Measurements from ENCODE around the gene TMC2.

The TMC2 gene

DNA sequence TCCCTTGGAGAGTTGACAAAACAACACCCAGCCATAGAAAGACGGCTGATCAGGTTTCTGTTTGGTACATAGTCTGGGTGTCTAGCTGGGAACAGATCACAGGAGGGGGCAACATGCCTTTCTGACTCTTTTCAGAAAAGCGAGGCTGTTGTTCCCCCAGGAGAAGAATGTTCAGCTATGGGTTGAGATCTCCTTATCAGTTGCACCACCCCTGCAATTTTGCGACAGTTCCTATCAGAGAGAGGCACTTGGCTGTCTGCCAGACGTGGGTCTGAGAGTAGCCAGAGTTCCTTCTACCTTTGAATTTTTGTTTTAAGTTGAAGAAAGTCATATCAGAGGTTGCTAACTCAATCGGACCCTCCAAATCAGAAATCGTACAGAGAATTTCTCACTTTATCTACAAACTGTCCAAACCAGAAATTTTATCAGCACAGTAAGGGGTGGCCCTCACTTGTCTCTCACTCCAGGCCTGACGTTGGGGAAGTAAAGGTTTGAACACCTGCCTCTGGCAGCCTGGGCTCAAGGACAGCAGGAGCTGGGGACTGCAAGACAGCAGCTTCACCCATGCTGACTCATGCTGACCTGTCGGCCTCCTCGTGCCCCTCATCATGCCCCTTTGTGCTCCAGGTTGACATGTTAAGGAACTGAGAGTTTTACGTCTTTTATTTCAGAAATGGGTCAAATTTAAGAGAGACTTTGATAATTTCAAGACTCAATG is 42.3 kb downstream of the TMC2 start:
- H3K9me3 Mint-ChIP-seq = no peaks in the 10 kb centered on the region
- H3K27ac Mint-ChIP-seq = no peak overlapping the region
- H3K27me3 Mint-ChIP-seq = peaks cover 44% of the 10 kb centered on the region
- H3K4me3 Mint-ChIP-seq = no peak overlapping the region
- intact Hi-C loops (cut with micrococcal nuclease) = no loop called here
- peaks cover 4% of the 10 kb centered on the region for H3K4me1 Mint-ChIP-seq (ENCODE audit: low read depth)
- H3K36me3 Mint-ChIP-seq (ENCODE audit: low read depth) = no peaks in the 10 kb centered on the region

DNA sequence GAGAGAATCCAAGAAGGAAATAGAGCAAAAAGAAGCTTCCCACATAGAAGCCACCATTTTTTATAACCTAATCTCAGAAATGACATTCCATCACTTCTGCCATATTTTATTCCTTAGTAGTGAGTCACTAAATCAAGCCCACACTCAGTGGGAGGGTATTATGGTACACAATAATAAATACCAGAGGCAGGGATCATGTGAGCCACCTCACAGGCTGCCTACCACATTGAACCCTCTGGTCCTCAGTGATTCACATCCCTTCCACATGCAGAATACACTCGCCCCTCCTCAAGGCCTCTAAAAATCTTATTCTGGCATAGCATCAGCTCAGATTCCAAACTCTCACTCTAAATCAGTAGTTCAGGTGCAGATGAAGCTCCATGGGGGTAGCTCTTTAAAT is 49.4 kb downstream of the TMC2 start:
- intact Hi-C loops (cut with micrococcal nuclease) = no loop called here
- H3K27ac Mint-ChIP-seq = no peak overlapping the region
- H3K27me3 Mint-ChIP-seq = peaks cover 29% of the 10 kb centered on the region
- no peaks in the 10 kb centered on the region for H3K36me3 Mint-ChIP-seq (ENCODE audit: low read depth)
- H3K4me3 Mint-ChIP-seq = no peak overlapping the region
- H3K4me1 Mint-ChIP-seq (ENCODE audit: low read depth) = no peaks in the 10 kb centered on the region
- H3K9me3 Mint-ChIP-seq = no peaks in the 10 kb centered on the region

DNA sequence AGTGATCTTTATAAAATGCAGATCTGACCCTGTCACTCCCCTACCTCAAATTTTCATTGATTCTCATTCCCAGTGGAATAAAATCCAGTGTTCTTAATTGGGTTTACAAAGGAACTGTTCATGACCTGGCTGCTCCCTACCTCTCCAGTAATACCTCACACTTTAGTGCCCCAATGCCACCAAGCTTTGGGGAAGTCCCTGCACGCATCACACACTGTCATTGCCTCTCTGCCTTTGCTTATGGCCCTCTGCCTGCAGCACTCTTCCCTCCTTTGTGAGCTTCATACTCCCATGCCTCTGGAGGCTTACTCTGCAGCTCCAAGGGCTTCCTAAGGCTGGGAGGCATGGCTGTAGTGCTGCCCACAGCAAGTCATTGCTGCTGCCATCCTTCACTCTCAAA is 57.4 kb downstream of the TMC2 start:
- Mint-ChIP-seq H3K27me3 (peaks cover 36% of the 10 kb centered on the region), H3K9me3 (no peaks in the 10 kb centered on the region), H3K4me3 (no peak overlapping the region), H3K27ac (no peak overlapping the region), H3K4me1 (ENCODE audit: low read depth) (no peaks in the 10 kb centered on the region), H3K36me3 (ENCODE audit: low read depth) (no peaks in the 10 kb centered on the region)
- intact Hi-C loops (cut with micrococcal nuclease) = no loop called here

DNA sequence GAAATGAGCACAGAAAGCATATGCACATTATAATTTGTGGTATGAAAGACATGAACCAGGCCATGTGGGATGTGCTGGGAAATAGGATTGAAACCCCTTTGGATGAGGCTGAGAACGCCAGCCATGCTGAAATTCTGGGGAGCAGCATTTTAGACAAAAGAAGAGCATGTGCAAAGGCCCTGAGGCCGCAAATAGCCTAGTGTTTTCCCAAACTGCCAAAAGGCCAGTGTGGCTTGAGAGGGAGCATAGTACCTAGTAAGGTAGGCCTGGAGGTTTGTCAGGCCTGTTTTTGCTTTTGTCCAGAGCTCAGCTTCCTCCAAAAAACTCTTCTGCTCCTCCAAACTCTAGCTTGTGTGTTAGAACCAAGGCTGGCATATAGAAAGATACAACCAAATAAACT is 58.7 kb downstream of the TMC2 start:
- no peak overlapping the region for H3K27ac Mint-ChIP-seq
- H3K36me3 Mint-ChIP-seq (ENCODE audit: low read depth) = no peaks in the 10 kb centered on the region
- H3K9me3 Mint-ChIP-seq = no peaks in the 10 kb centered on the region
- H3K27me3 Mint-ChIP-seq = peaks cover 34% of the 10 kb centered on the region
- intact Hi-C loops (cut with micrococcal nuclease) = no loop called here
- H3K4me1 Mint-ChIP-seq (ENCODE audit: low read depth) = no peaks in the 10 kb centered on the region
- no peak overlapping the region for H3K4me3 Mint-ChIP-seq

DNA sequence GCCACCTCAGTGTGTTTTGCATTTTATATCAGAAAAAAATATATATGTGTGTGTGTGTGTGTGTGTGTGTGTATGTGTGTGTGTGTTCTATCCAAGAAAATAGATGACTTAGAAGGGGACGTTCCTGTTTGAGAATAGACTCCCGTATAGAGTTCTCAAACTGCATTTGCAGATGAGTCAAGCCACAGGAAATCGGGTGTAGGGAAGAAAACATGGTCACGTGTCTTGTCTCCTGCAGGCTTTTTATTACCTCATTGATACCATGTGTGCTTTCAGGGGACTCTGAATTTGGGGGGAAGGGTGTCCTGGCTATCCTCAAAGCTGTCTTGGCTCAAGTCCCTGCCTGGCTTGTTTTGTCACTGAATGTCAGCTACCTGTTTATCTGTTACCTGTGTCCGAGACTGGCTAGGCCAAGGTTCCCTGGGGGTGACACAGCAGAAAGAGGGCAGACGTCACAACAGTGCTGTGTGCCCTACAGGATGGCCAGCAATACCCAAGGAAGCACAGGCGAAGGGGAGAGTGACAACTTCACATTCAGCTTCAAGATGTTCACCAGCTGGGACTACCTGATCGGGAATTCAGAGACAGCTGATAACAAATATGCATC is 60.4 kb downstream of the TMC2 start:
- no peaks in the 10 kb centered on the region for H3K9me3 Mint-ChIP-seq
- H3K27me3 Mint-ChIP-seq = peaks cover 32% of the 10 kb centered on the region
- intact Hi-C loops (cut with micrococcal nuclease) = no loop called here
- no peaks in the 10 kb centered on the region for H3K36me3 Mint-ChIP-seq (ENCODE audit: low read depth)
- H3K27ac Mint-ChIP-seq = no peak overlapping the region
- H3K4me1 Mint-ChIP-seq (ENCODE audit: low read depth) = no peaks in the 10 kb centered on the region
- H3K4me3 Mint-ChIP-seq = no peak overlapping the region

DNA sequence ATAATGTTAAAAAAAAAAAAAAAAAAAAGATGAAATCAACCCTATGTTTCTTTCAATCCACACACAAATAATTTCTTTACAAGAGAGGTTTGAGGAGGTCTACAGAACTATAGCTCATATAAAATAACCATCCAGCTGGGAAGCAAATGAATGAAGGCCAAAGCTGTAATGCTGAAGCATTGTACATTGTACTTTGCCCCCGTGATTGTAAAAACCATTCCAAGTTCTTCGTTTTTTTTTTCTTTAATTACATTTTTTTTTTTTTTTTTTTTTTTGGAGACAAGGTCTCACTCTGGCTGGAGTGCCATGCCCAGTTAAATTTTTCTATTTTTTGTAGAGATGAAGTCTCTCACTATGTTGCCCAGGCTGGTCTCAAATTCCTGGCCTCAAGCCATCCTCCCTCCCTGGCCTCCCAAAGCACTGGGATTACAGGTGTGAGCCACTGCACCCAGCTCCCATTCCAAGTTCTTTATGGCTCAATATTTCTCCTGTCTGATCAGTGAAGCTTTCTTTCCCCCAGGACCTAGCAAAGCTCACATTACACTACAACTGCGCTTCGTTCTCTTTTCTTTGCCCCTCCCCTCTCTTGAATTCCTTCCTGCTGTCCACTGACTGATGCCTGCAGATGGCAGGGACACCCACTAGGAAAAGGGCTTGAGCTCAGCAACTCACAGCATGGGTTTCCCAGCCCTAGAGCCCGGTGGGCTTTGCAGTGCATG is 63.1 kb downstream of the TMC2 start:
- no peak overlapping the region for H3K4me3 Mint-ChIP-seq
- no peaks in the 10 kb centered on the region for H3K4me1 Mint-ChIP-seq (ENCODE audit: low read depth)
- no peak overlapping the region for H3K27ac Mint-ChIP-seq
- H3K27me3 Mint-ChIP-seq = peaks cover 26% of the 10 kb centered on the region
- H3K9me3 Mint-ChIP-seq = no peaks in the 10 kb centered on the region
- no peaks in the 10 kb centered on the region for H3K36me3 Mint-ChIP-seq (ENCODE audit: low read depth)
- intact Hi-C loops (cut with micrococcal nuclease) = no loop called here

DNA sequence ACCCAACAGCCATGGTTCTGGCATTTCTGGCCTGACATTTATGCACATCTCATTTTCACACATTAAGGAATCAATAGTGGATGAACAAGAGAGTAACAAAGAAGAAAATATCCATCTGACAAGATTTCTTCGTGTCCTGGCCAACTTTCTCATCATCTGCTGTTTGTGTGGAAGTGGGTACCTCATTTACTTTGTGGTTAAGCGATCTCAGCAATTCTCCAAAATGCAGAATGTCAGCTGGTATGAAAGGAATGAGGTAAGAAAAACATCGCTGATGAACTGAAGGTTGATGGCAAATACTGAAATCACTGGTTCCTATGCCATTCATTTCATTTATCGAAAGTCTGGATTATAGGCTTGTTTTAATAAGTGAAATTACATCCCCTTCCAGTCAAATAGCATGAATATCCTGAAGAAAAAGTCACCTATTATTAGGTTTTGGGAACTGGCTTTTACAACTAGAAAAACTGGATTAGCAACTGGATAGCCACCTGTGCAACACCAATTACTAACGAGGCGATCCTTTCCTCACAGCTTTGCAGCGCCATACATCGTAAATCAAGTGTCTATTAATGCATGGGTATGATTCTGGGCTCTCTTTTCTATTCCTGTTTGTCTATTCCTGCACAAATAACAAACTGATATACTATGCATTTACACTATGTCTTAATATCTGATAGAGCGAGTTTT is 65.8 kb downstream of the TMC2 start:
- peaks cover 20% of the 10 kb centered on the region for H3K9me3 Mint-ChIP-seq
- intact Hi-C loops (cut with micrococcal nuclease) = no loop called here
- H3K36me3 Mint-ChIP-seq (ENCODE audit: low read depth) = no peaks in the 10 kb centered on the region
- peaks cover 18% of the 10 kb centered on the region for H3K27me3 Mint-ChIP-seq
- H3K27ac Mint-ChIP-seq = no peak overlapping the region
- no peak overlapping the region for H3K4me3 Mint-ChIP-seq
- no peaks in the 10 kb centered on the region for H3K4me1 Mint-ChIP-seq (ENCODE audit: low read depth)

DNA sequence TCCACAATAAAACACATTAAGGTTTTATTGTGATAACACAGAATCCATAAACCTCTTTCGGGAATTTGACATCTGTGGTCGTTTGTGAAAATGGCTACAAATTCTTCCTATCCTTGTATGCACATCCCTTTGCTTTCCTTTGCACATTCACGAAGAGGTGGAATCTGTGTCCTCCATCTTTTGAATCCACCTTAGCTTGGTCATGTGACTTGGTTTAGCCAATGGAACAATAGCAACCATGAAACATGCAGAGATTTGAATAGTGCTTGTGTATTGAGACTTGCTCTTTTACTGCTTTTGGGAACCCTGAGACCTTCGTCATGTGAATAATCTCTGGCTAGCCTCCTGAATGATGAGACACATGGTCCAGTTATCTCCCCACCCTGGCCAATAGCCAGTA is 66.4 kb downstream of the TMC2 start:
- Mint-ChIP-seq H3K9me3 (peaks cover 26% of the 10 kb centered on the region), H3K27me3 (peaks cover 20% of the 10 kb centered on the region), H3K27ac (no peak overlapping the region), H3K36me3 (ENCODE audit: low read depth) (no peaks in the 10 kb centered on the region), H3K4me1 (ENCODE audit: low read depth) (no peaks in the 10 kb centered on the region), H3K4me3 (no peak overlapping the region)
- intact Hi-C loops (cut with micrococcal nuclease) = no loop called here

DNA sequence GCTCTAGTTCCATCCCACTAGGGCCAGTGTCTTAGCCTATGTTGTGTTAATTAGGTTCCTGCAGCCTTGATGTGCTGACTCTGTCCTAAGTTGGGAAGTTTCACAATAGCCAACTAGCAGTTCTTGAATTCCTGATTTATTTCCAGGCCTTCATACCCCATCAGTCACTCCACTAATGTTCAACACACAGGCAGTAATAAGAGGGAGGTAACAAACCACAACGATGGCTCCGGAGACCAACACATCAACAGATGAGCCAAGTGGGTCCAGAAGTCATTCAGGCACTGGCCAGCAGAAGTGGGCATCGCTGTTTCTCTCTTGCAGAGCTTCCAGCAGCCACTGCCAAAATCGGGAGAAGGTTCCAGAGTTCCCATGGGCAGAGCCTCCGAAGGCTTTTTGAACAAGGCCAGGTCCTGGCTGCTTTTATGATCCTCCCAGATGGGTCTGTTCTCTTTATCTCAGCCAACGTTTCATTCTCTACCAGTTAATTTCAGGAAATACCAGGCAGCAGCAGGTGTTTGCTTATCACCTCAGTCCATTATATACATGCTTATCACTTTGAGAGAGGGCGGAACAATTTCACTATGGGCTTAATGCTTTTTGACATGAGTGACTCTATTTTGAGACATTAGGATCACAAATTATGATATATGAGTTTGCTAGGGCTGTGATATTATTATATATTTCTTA is 67.6 kb downstream of the TMC2 start:
- Mint-ChIP-seq H3K4me3 (no peak overlapping the region), H3K9me3 (peaks cover 28% of the 10 kb centered on the region), H3K36me3 (ENCODE audit: low read depth) (no peaks in the 10 kb centered on the region), H3K27ac (no peak overlapping the region), H3K4me1 (ENCODE audit: low read depth) (no peaks in the 10 kb centered on the region), H3K27me3 (peaks cover 15% of the 10 kb centered on the region)
- intact Hi-C loops (cut with micrococcal nuclease) = no loop called here

DNA sequence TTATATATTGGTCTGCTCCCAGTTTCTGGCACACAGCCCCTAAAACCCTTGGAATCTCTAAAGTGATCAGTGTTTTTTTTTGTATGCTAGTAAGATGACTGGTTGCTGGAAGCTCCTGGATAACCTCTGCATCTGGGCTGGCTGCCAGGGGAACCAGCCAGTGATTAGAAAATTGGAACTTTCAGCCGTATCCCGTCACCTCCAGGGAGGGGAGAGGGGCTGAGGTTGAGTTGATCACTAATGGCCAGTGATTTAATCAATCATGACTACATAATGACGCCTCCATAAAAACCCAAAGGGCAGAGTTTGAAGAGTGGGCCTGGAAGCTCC is 68.1 kb downstream of the TMC2 start:
- no peak overlapping the region for H3K4me3 Mint-ChIP-seq
- no peak overlapping the region for H3K27ac Mint-ChIP-seq
- H3K4me1 Mint-ChIP-seq (ENCODE audit: low read depth) = no peaks in the 10 kb centered on the region
- no peaks in the 10 kb centered on the region for H3K36me3 Mint-ChIP-seq (ENCODE audit: low read depth)
- intact Hi-C loops (cut with micrococcal nuclease) = no loop called here
- H3K27me3 Mint-ChIP-seq = peaks cover 15% of the 10 kb centered on the region
- H3K9me3 Mint-ChIP-seq = peaks cover 28% of the 10 kb centered on the region

DNA sequence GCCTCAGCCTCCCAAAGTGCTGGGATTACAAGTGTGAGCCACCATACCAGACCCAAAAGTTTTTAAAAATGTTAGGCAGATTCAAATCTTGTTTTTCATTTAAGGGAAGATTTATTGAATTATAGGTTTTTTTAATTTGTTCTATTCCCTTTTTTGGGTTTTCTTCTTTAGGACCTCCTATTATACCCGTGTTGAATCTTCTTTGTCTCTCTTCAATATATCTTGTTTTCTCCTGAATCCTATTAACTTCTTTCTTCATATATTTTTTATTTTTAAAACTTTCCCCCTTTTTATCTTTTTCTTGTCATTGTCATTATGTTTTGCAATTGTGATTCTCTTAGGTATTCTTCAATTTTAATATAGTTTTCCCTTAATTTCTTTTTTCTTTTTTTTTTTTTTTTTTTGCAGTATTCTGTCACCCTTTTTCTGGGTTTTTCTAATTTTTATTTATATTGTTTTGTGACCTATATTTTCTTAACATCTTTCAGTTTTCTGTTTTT is 70.2 kb downstream of the TMC2 start:
- Mint-ChIP-seq H3K4me3 (no peak overlapping the region), H3K27ac (no peak overlapping the region), H3K36me3 (ENCODE audit: low read depth) (no peaks in the 10 kb centered on the region), H3K9me3 (peaks cover 28% of the 10 kb centered on the region), H3K27me3 (peaks cover 14% of the 10 kb centered on the region), H3K4me1 (ENCODE audit: low read depth) (no peaks in the 10 kb centered on the region)
- intact Hi-C loops (cut with micrococcal nuclease) = no loop called here

DNA sequence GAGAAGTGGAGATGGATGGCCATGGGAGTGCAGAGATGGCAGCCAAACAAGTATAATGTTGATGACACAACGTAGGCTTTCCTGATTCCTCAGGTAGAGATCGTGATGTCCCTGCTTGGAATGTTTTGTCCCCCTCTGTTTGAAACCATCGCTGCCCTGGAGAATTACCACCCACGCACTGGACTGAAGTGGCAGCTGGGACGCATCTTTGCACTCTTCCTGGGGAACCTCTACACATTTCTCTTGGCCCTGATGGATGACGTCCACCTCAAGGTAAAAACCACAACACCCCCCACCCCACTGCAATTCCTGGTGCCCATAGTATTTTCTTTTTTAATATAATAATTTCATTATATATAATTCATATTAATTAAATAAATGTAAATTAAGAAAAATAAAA is 74.0 kb downstream of the TMC2 start:
- H3K27me3 Mint-ChIP-seq = peaks cover 17% of the 10 kb centered on the region
- no peaks in the 10 kb centered on the region for H3K4me1 Mint-ChIP-seq (ENCODE audit: low read depth)
- no peak overlapping the region for H3K4me3 Mint-ChIP-seq
- intact Hi-C loops (cut with micrococcal nuclease) = no loop called here
- H3K9me3 Mint-ChIP-seq = peaks cover 20% of the 10 kb centered on the region
- H3K27ac Mint-ChIP-seq = no peak overlapping the region
- H3K36me3 Mint-ChIP-seq (ENCODE audit: low read depth) = no peaks in the 10 kb centered on the region

DNA sequence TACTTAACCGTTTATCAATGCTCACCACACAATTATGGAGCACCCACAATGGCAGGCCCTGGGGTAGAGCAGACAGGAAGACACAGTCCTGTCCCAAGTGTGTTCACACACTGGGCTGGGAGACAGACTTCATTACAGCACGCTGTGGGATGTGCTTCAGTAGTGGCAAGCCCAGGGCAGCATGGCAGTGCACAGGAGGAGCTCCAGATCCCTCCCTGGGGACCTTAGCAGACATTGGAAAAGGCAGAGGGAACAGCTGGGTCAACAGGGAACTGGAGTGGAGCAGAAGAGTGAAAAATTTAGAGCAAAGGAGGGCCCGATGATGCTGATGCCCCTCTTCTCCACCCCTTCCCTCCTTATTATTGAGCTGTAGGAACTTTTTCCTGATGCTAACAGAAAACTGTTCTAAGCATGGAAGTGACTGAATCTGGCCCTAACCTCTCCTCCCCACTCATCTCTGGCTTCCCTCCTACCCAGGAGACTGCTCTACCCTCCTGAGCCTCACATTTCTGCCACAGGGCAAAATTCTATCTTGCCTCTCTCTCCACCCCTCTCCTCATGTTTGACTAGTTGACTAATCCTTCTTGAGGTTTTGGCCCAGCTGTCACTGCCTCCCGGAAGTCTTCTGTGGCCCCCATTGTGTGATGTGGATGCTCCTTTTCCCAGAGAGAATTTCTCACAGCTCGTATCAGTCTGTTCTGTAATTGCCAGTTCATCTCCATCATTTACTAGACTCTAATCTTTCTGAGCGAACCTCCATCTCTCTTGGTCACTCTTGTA is 74.8 kb downstream of the TMC2 start:
- H3K9me3 Mint-ChIP-seq = peaks cover 14% of the 10 kb centered on the region
- H3K36me3 Mint-ChIP-seq (ENCODE audit: low read depth) = no peaks in the 10 kb centered on the region
- H3K4me3 Mint-ChIP-seq = no peak overlapping the region
- H3K27me3 Mint-ChIP-seq = peaks cover 21% of the 10 kb centered on the region
- H3K27ac Mint-ChIP-seq = no peak overlapping the region
- H3K4me1 Mint-ChIP-seq (ENCODE audit: low read depth) = no peaks in the 10 kb centered on the region
- intact Hi-C loops (cut with micrococcal nuclease) = no loop called here
